ENCODE data around the gene CCN6. TPM values are rescaled to one million over a fixed set of nuclear protein-coding genes. Genes with fewer than 3 reads are reported as not detected.

The CCN6 gene
- total and polyA plus RNA-seq, 10 donors = 0.03 TPM; not detected in 9

- Histone ChIP-seq H3K4me1 (peaks cover 0 to 5% (median 0%) of the 10 kb centered on the region in 6 donors), H3K9me3 (no peaks in the 10 kb centered on the region), H3K4me3 (no peak overlapping the region), H3K27ac (no peak overlapping the region), H3K36me3 (no peaks in the 10 kb centered on the region), H3K27me3 (replicated peaks in 1 of 7) (no peaks in the 10 kb centered on the region)
- no peak for TF ChIP-seq POLR2A (IDR thresholded peaks at IDR 0.05)
- no peak for TF ChIP-seq POLR2AphosphoS5 (IDR thresholded peaks at IDR 0.05)
- no peak for TF ChIP-seq CTCF (IDR thresholded peaks at IDR 0.05 in 8 of 11, conservative IDR thresholded peaks at IDR 0.05 in 3 of 11)
- 73 to 90% (median 81%) methylated on average over 2 of the region's 2 CpGs for WGBS, 5 donors
- no peak for DNase-seq
- intact Hi-C loops (cut with DNase I; ENCODE audit: low total_unique reads) = no loop called here
Measured at GRCh38 chr6:112014483-112014882, 39.4 kb upstream of the CCN6 start.

GRCh38 chr6:112015725-112016124 is 38.2 kb upstream of the CCN6 start:
- H3K9me3 ChIP-seq = no peaks in the 10 kb centered on the region
- WGBS, 5 donors = 93 to 97% (median 96%) methylated on average over 5 of the region's 5 CpGs
- peaks cover 0 to 5% (median 0%) of the 10 kb centered on the region in 6 donors for H3K4me1 ChIP-seq
- no peaks in the 10 kb centered on the region for H3K27me3 ChIP-seq (replicated peaks in 1 of 7)
- no peak overlapping the region for H3K4me3 ChIP-seq
- TF ChIP-seq POLR2A (IDR thresholded peaks at IDR 0.05) (no peak), CTCF (IDR thresholded peaks at IDR 0.05 in 8 of 11, conservative IDR thresholded peaks at IDR 0.05 in 3 of 11) (no peak), POLR2AphosphoS5 (IDR thresholded peaks at IDR 0.05) (no peak)
- no peak for DNase-seq
- intact Hi-C loops (cut with DNase I; ENCODE audit: low total_unique reads) = no loop called here
- no peaks in the 10 kb centered on the region for H3K36me3 ChIP-seq
- no peak overlapping the region for H3K27ac ChIP-seq

GRCh38 chr6:112016320-112016719 is 37.6 kb upstream of the CCN6 start:
- TF ChIP-seq CTCF (IDR thresholded peaks at IDR 0.05 in 8 of 11, conservative IDR thresholded peaks at IDR 0.05 in 3 of 11) = no peak
- TF ChIP-seq POLR2A (IDR thresholded peaks at IDR 0.05) = no peak
- TF ChIP-seq POLR2AphosphoS5 (IDR thresholded peaks at IDR 0.05) = no peak
- Histone ChIP-seq H3K4me3 (no peak overlapping the region), H3K36me3 (no peaks in the 10 kb centered on the region), H3K9me3 (no peaks in the 10 kb centered on the region), H3K27me3 (replicated peaks in 1 of 7) (no peaks in the 10 kb centered on the region), H3K27ac (no peak overlapping the region), H3K4me1 (peaks cover 0 to 5% (median 0%) of the 10 kb centered on the region in 6 donors)
- intact Hi-C loops (cut with DNase I; ENCODE audit: low total_unique reads) = no loop called here
- DNase-seq = no peak
- WGBS, 5 donors = 56 to 73% (median 69%) methylated on average over 6 of the region's 6 CpGs

- Histone ChIP-seq H3K9me3 (no peaks in the 10 kb centered on the region), H3K27me3 (replicated peaks in 1 of 7) (no peaks in the 10 kb centered on the region), H3K4me3 (no peak overlapping the region), H3K36me3 (no peaks in the 10 kb centered on the region), H3K4me1 (peaks cover 0 to 5% (median 0%) of the 10 kb centered on the region in 6 donors), H3K27ac (no peak overlapping the region)
- no peak for DNase-seq
- 84 to 95% (median 93%) methylated on average over 4 of the region's 4 CpGs for WGBS, 5 donors
- intact Hi-C loops (cut with DNase I; ENCODE audit: low total_unique reads) = no loop called here
- TF ChIP-seq POLR2AphosphoS5 (IDR thresholded peaks at IDR 0.05) = no peak
Measured at GRCh38 chr6:112017169-112017568, 36.7 kb upstream of the CCN6 start.

All from spleen (tissue), 11 donors.